HG02798 (cell line): ENCODE measurements around the gene ZNF618.
"Not testable (repeated sequence)": the region's sequence is repeated elsewhere in the genome, so short reads cannot be mapped to it uniquely, and the experiment has no call there.

Experiments
- ATAC-seq: cut with Tn5 transposase; IDR thresholded peaks from one replicate; pipeline ENCODE4 v1.9.1; 2021; ENCODE audit warnings: mild to moderate bottlenecking; ENCODE audit not compliant: unreplicated experiment, poor library complexity

The ZNF618 gene

GRCh38 chr9:114072184-114073140 lies 196.4 kb downstream of the ZNF618 start:
- no peak for ATAC-seq

- no peak for ATAC-seq
These were observed 199.5 kb downstream of the ZNF618 start for GRCh38 chr9:114075602-114076001.

GRCh38 chr9:114076237-114077161 lies 200.4 kb downstream of the ZNF618 start:
- no peak for ATAC-seq

GRCh38 chr9:114077162-114077837 lies 201.2 kb downstream of the ZNF618 start:
- no peak for ATAC-seq

- no peak for ATAC-seq
These were observed 202.1 kb downstream of the ZNF618 start, which contains the start of gene AMBP for GRCh38 chr9:114078021-114078780. AMBP (minus strand) TSS chr9:114078300; CDS start chr9:114078209, 91 bp downstream.

GRCh38 chr9:114078781-114079156 lies 202.7 kb downstream of the ZNF618 start:
- no peak for ATAC-seq

- ATAC-seq: no peak
These were observed 204.2 kb downstream of the ZNF618 start for GRCh38 chr9:114080195-114080772.

GRCh38 chr9:114080773-114081440 lies 204.8 kb downstream of the ZNF618 start:
- ATAC-seq: no peak

GRCh38 chr9:114081441-114082016 lies 205.4 kb downstream of the ZNF618 start:
- no peak for ATAC-seq

GRCh38 chr9:114082017-114082762 lies 206.1 kb downstream of the ZNF618 start:
- ATAC-seq: peak; percentile 92

- ATAC-seq: not testable (repeated sequence)
These were observed 206.8 kb downstream of the ZNF618 start for GRCh38 chr9:114082763-114083412.

- no peak for ATAC-seq
These were observed 207.6 kb downstream of the ZNF618 start for GRCh38 chr9:114083666-114084065.

GRCh38 chr9:114084282-114085073 lies 208.4 kb downstream of the ZNF618 start:
- ATAC-seq: no peak

GRCh38 chr9:114085387-114085789 lies 209.3 kb downstream of the ZNF618 start:
- ATAC-seq: no peak

- ATAC-seq: no peak
These were observed 209.9 kb downstream of the ZNF618 start for GRCh38 chr9:114086009-114086408.

- ATAC-seq: no peak
These were observed 210.5 kb downstream of the ZNF618 start for GRCh38 chr9:114086607-114087006.
